IMR-90 (cell line): ENCODE data around the gene SUPT3H. TPM values are rescaled to one million over a fixed set of nuclear protein-coding genes. Genes with fewer than 3 reads are reported as not detected.

Experiments
- ATAC-seq: fragments of 200-7000 bp; cut with Tn5 transposase; 2 replicates; pipeline ENCODE4 v1.9.1; 2020; ENCODE audit warnings: low read depth, mild to moderate bottlenecking, moderate library complexity
- BruUV-seq: library from RNA; stranded (reverse); fragments of 400-500 nt; replicated peaks from 2 replicates; lab custom pipeline; 2021; lab: Mats Ljungman, UMichigan
- CTCF ChIA-PET: fragments of 300-600 bp; formaldehyde crosslinking; extraction: SDS; loops from one replicate; lab custom pipeline; 2021; ENCODE audit warnings: antibody characterized with exemption; lab: Yijun Ruan, JAX
- POLR2A ChIA-PET: fragments of 300-600 bp; sonication (Branson Sonifier 250); formaldehyde crosslinking; loops from one replicate; lab custom pipeline; 2022; ENCODE audit warnings: antibody characterized with exemption; ENCODE audit not compliant: unreplicated experiment; lab: Charles Lee
- DNase-seq: peaks from one replicate; pipeline ENCODE4 v3.0.0; 2013
- H2AFZ ChIP-seq: replicated peaks from 2 replicates; pipeline ENCODE3; 2013; ENCODE audit warnings: low read length, mild to moderate bottlenecking; ENCODE audit not compliant: poor library complexity
- H2AK5ac ChIP-seq: 2 replicates; pipeline ENCODE4 v1.6.1; 2013; ENCODE audit warnings: low read depth, low read length, inconsistent platforms
- H2AK9ac ChIP-seq: replicated peaks from 2 replicates; pipeline ENCODE3; 2013; ENCODE audit warnings: mild to moderate bottlenecking, low read depth, low read length, moderate library complexity; ENCODE audit not compliant: poor library complexity
- H2BK120ac ChIP-seq: 2 replicates; pipeline ENCODE4 v1.6.1; 2013; ENCODE audit warnings: low read depth, low read length, inconsistent platforms
- H2BK15ac ChIP-seq: 3 replicates; pipeline ENCODE4 v1.6.1; 2013; ENCODE audit warnings: low read depth, low read length, inconsistent platforms
- H2BK20ac ChIP-seq: 2 replicates; pipeline ENCODE4 v1.6.1; 2013; ENCODE audit warnings: low read depth, mild to moderate bottlenecking, inconsistent platforms, low read length, moderate library complexity
- H2BK5ac ChIP-seq: 2 replicates; pipeline ENCODE4 v1.6.1; 2013; ENCODE audit warnings: mild to moderate bottlenecking, low read depth, low read length, inconsistent platforms; ENCODE audit not compliant: poor library complexity, severe bottlenecking
- H3K14ac ChIP-seq: replicated peaks from 2 replicates; pipeline ENCODE4 v1.6.1; 2013; ENCODE audit warnings: low read depth, low read length, inconsistent platforms
- H3K18ac ChIP-seq: 2 replicates; pipeline ENCODE4 v1.6.1; 2013; ENCODE audit warnings: low read depth, low read length, control low read depth
- H3K23ac ChIP-seq: 2 replicates; pipeline ENCODE4 v1.6.1; 2013; ENCODE audit warnings: low read depth, low read length, inconsistent platforms
- H3K27ac ChIP-seq: 2 replicates; pipeline ENCODE4 v1.5.1; 2013; ENCODE audit warnings: mild to moderate bottlenecking, control low read depth, low read length; ENCODE audit not compliant: insufficient read depth
- H3K27me3 ChIP-seq: 2 replicates; pipeline ENCODE4 v1.6.1; 2013; ENCODE audit warnings: low read length; ENCODE audit not compliant: control insufficient read depth, insufficient read depth
- H3K36me3 ChIP-seq: 2 replicates; pipeline ENCODE4 v1.6.1; 2013; ENCODE audit warnings: low read length, mixed read lengths; ENCODE audit not compliant: control insufficient read depth, insufficient read depth
- H3K4ac ChIP-seq: 2 replicates; pipeline ENCODE4 v1.6.1; 2013; ENCODE audit warnings: low read depth, low read length, inconsistent platforms
- H3K4me1 ChIP-seq: 2 replicates; pipeline ENCODE4 v1.6.1; 2013; ENCODE audit warnings: low read length, mixed read lengths; ENCODE audit not compliant: control insufficient read depth, insufficient read depth
- H3K4me2 ChIP-seq: 2 replicates; pipeline ENCODE4 v1.6.1; 2013; ENCODE audit warnings: low read depth, mild to moderate bottlenecking, control low read depth, low read length, moderate library complexity
- H3K4me3 ChIP-seq: 2 replicates; pipeline ENCODE4 v1.5.1; 2013; ENCODE audit warnings: low read depth, mild to moderate bottlenecking, control low read depth, low read length, moderate library complexity; ENCODE audit not compliant: insufficient read depth
- H3K56ac ChIP-seq: 2 replicates; pipeline ENCODE4 v1.6.1; 2013; ENCODE audit warnings: low read length, inconsistent platforms; ENCODE audit not compliant: insufficient read depth; ENCODE audit errors: extremely low read depth
- H3K79me1 ChIP-seq, 2 experiments: 2 replicates each; pipeline ENCODE4 v1.6.1; 2013; ENCODE audit warnings: low read length in 2 of 2, inconsistent platforms in 1 of 2, low read depth in 1 of 2
- H3K9ac ChIP-seq: 2 replicates; pipeline ENCODE4 v1.6.1; 2013; ENCODE audit warnings: low read depth, low read length, control low read depth
- H3K9me1 ChIP-seq: 2 replicates; pipeline ENCODE4 v1.6.1; 2013; ENCODE audit warnings: low read length, inconsistent platforms; ENCODE audit not compliant: insufficient read depth
- H3K9me3 ChIP-seq: 2 replicates; pipeline ENCODE4 v1.6.1; 2013; ENCODE audit warnings: low read length; ENCODE audit not compliant: control insufficient read depth, insufficient read depth
- H4K20me1 ChIP-seq: 2 replicates; pipeline ENCODE4 v1.6.1; 2013; ENCODE audit warnings: low read length, inconsistent platforms; ENCODE audit not compliant: insufficient read depth
- H4K5ac ChIP-seq: 2 replicates; pipeline ENCODE4 v1.6.1; 2013; ENCODE audit warnings: mild to moderate bottlenecking, low read depth, low read length, control low read depth
- H4K8ac ChIP-seq, 2 experiments: 2 replicates each; pipeline ENCODE4 v1.6.1; 2013; ENCODE audit warnings: low read depth in 2 of 2, low read length in 2 of 2, control low read depth in 1 of 2, inconsistent platforms in 1 of 2
- H4K91ac ChIP-seq: 2 replicates; pipeline ENCODE4 v1.6.1; 2013; ENCODE audit warnings: low read depth, low read length, inconsistent platforms; ENCODE audit not compliant: insufficient read depth
- CEBPB ChIP-seq: IDR thresholded peaks from 2 replicates; pipeline ENCODE4 v1.6.1; 2012; ENCODE audit warnings: low read depth, low read length, improper control_type of control experiment
- MXI1 ChIP-seq: IDR thresholded peaks from 2 replicates; pipeline ENCODE4 v1.6.1; 2012; ENCODE audit warnings: low read depth, mild to moderate bottlenecking, low read length, moderate library complexity, borderline replicate concordance
- WGBS, 2 experiments: methylation state at CpG; one replicate each; pipeline versions ENCODE4 v1.1.5 to v1.1.7; 2013; ENCODE audit warnings: missing lambda C conversion rate in 2 of 2; ENCODE audit not compliant: insufficient read length in 1 of 2; ENCODE audit errors: extremely low coverage in 2 of 2; 5-methylcytosine and 5-hydroxymethylcytosine counted together
- dilution Hi-C: fragments of 300-500 bp; cut with HindIII; formaldehyde crosslinking; loops from one replicate; pipeline ENCODE4 v1.14.3; 2018; ENCODE audit warnings: low sequenced_read_pairs; ENCODE audit not compliant: unreplicated experiment
- in situ Hi-C: fragments of 300-500 bp; cut with MboI; formaldehyde crosslinking; loops from 3 replicates; pipeline ENCODE4 v1.14.3; 2019; ENCODE audit warnings: low sequenced_read_pairs, inconsistent platforms, mixed read lengths
- intact Hi-C: fragments of 100-400 bp; cut with micrococcal nuclease; formaldehyde crosslinking; loops from 2 replicates; pipeline ENCODE4 v1.10.0; 2022
- polyA plus RNA-seq, 3 experiments: library from polyadenylated mRNA; depleted of rRNA; stranded (reverse); fragments of >200 nt; gene quantifications; 2 replicates each; pipeline ENCODE4 v1.2.3, GENCODE V29; 2012; ENCODE audit warnings: low replicate concordance in 1 of 3
- total RNA-seq: library from RNA; depleted of rRNA; stranded (reverse); fragments of >200 nt; gene quantifications from 2 replicates; pipeline ENCODE4 v1.2.3, GENCODE V29; 2012

The SUPT3H gene
- total and polyA plus RNA-seq, 2 of the 4 experiments (the other 2 are of a cell fraction): 4.5 to 5.0 TPM

GRCh38 chr6:45422503-45423110 lies 44.9 kb upstream of the SUPT3H start:
- dilution Hi-C loops: no loop called here

More at GRCh38 chr6:45422503-45423110, 44.9 kb upstream of the SUPT3H start:
- 0 out of 3 replicates have a peak overlapping the region, but pooled peaks have one; percentile 67 for H2BK15ac ChIP-seq
- intact Hi-C loops (loop anchor here (1.0 to 10.0 kb wide), 6 partner anchors 60 to 767 kb away; no protein-coding TSS in a partner anchor), in situ Hi-C loops (loop anchor here (5.0 to 25.0 kb wide), 4 partner anchors 290 to 938 kb away; no protein-coding TSS in a partner anchor)
- H3K4me3 ChIP-seq: peak overlapping the region; percentile 99
- H2BK20ac ChIP-seq: no peak overlapping the region
- CTCF ChIA-PET: interaction anchor here (0.8 to 1.2 kb wide), 4 partner anchors 45 to 792 kb away, joined by 3 to 10 read pairs (median 3); partner anchors contain the start of gene SUPT3H
- BruUV-seq: no TSS peak
- WGBS, 2 experiments: 0% methylated on average over 35 of the region's 55 CpGs; no CpG with 5 or more reads in 1 of the 2 experiments
- peak overlapping the region; percentile 86 for H3K4me2 ChIP-seq
- peak overlapping the region; percentile 79 for H4K5ac ChIP-seq
- no peaks in the 10 kb centered on the region for H4K20me1 ChIP-seq
- DNase-seq: peak; percentile 55
- no peaks in the 10 kb centered on the region for H3K9me1 ChIP-seq
- H3K4ac ChIP-seq: peak overlapping the region; percentile 87
- H3K36me3 ChIP-seq: no peaks in the 10 kb centered on the region
- H3K9me3 ChIP-seq: no peaks in the 10 kb centered on the region
- H2AK5ac ChIP-seq: peak overlapping the region; percentile 23; the same call in 1 of the 2 replicates
- H3K14ac ChIP-seq: peak overlapping the region; percentile 66; the same call in 1 of the 2 replicates
- ATAC-seq: peak; percentile 17
- peak overlapping the region; percentile 66; the same call in 1 of the 2 replicates for H3K56ac ChIP-seq
- POLR2A ChIA-PET: no interaction called here
- H4K8ac ChIP-seq: peak overlapping the region; percentile 83 to 86; a peak in 2 of 4 replicates
- peak overlapping the region; percentile 79 for H2BK5ac ChIP-seq
- H3K27me3 ChIP-seq: no peaks in the 10 kb centered on the region
- peak overlapping the region; percentile 83 for H2AK9ac ChIP-seq
- H3K9ac ChIP-seq: peak overlapping the region; percentile 88
- peaks cover 11% of the 10 kb centered on the region for H3K4me1 ChIP-seq
- peak overlapping the region; percentile 89 for H2AFZ ChIP-seq
- peak overlapping the region; percentile 83 for H3K27ac ChIP-seq
- TF ChIP-seq CEBPB (0 out of 2 replicates have a peak, but pooled peaks have one; percentile 20), MXI1 (no peak)
- peak overlapping the region; percentile 86 for H2BK120ac ChIP-seq
- peaks cover 19 to 26% of the 10 kb centered on the region in 2 experiments for H3K79me1 ChIP-seq
- peak overlapping the region; percentile 79; the same call in 1 of the 2 replicates for H3K23ac ChIP-seq
- H4K91ac ChIP-seq: peak overlapping the region; percentile 89
- peak overlapping the region; percentile 69 for H3K18ac ChIP-seq
